Activated effector memory CD4-positive, alpha-beta T cell treated with anti-CD3 and anti-CD28 coated beads, Interleukin-2, amount 50 U/mL, for 16 hours (primary cell): Measurements from ENCODE around the gene DIAPH1.

Source experiments
- DNase-seq: peaks from one replicate; pipeline ENCODE4 v3.0.0-alpha.2; 2020

DIAPH1 gene

GRCh38 chr5:141609044-141609443, 9.8 kb downstream of the DIAPH1 start:
- DNase-seq, result no peak

- DNase-seq, result no peak
Observed at GRCh38 chr5:141608557-141608956, 10.2 kb downstream of the DIAPH1 start.

- DNase-seq, result no peak
Observed at GRCh38 chr5:141608046-141608445, 10.8 kb downstream of the DIAPH1 start.

- peak; percentile 86 for DNase-seq
Observed at GRCh38 chr5:141605523-141606277, 13.1 kb downstream of the DIAPH1 start.

- DNase-seq, result no peak
Observed at GRCh38 chr5:141603923-141604717, 14.7 kb downstream of the DIAPH1 start.

- no peak for DNase-seq
Observed at GRCh38 chr5:141602606-141603005, 16.2 kb downstream of the DIAPH1 start.

- no peak for DNase-seq
Observed at GRCh38 chr5:141598391-141599345, 20.1 kb downstream of the DIAPH1 start.

- DNase-seq, result no peak
Observed at GRCh38 chr5:141597814-141598213, 21.0 kb downstream of the DIAPH1 start.

GRCh38 chr5:141597394-141597793, 21.4 kb downstream of the DIAPH1 start:
- no peak for DNase-seq

- no peak for DNase-seq
Observed at GRCh38 chr5:141596867-141597266, 21.9 kb downstream of the DIAPH1 start.

- DNase-seq, result no peak
Observed at GRCh38 chr5:141590127-141590526, 28.7 kb downstream of the DIAPH1 start.

GRCh38 chr5:141586246-141586645, 32.6 kb downstream of the DIAPH1 start:
- no peak for DNase-seq

GRCh38 chr5:141585594-141585993, 33.2 kb downstream of the DIAPH1 start:
- DNase-seq, result no peak

- DNase-seq, result no peak
Observed at GRCh38 chr5:141574122-141574510, 44.7 kb downstream of the DIAPH1 start.

GRCh38 chr5:141573489-141574121, 45.2 kb downstream of the DIAPH1 start:
- DNase-seq, result no peak

- no peak for DNase-seq
Observed at GRCh38 chr5:141570655-141571054, 48.1 kb downstream of the DIAPH1 start.

GRCh38 chr5:141567513-141568117, 51.2 kb downstream of the DIAPH1 start:
- no peak for DNase-seq

- DNase-seq, result no peak
Observed at GRCh38 chr5:141565826-141566570, 52.8 kb downstream of the DIAPH1 start.

- peak; percentile 81 for DNase-seq
Observed at GRCh38 chr5:141564216-141564692, 54.5 kb downstream of the DIAPH1 start.

GRCh38 chr5:141560725-141561483, 57.9 kb downstream of the DIAPH1 start:
- no peak for DNase-seq
